ENCODE results near the gene DEFB128. TPM values are rescaled to one million over a fixed set of nuclear protein-coding genes. Genes with fewer than 3 reads are reported as not detected.
"Not testable (repeated sequence)": the region's sequence is repeated elsewhere in the genome, so short reads cannot be mapped to it uniquely, and the experiment has no call there.

Gene DEFB128
- total and polyA plus RNA-seq, 7 donors: not detected

DNA sequence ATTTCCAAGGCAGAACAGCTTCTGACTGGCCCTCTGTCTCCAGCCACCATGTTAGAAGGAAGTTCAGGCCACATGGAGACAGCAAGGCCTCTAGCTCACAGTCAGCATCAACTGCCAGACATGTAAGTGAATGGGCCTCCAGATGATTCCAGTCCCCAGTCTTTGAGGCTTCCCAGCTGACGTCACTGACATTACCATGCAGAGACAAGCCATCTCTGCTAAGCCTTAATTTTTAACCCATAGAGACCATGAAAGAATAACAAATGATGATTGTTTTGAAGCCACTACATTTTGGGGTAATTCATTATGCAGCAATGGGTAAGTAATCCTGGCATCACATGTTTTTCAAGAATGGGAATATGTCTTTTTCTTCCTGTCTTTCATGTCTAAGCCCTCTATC, 26.3 kb upstream of the DEFB128 start:
- intact Hi-C loops (cut with DNase I): no loop called here
- H3K9me3 ChIP-seq: no peaks in the 10 kb centered on the region
- H3K4me3 ChIP-seq: no peak overlapping the region
- no peak for DNase-seq
- H3K27me3 ChIP-seq: peaks cover 0 to 10% (median 0%) of the 10 kb centered on the region in 3 donors
- TF ChIP-seq, protein P1, sequence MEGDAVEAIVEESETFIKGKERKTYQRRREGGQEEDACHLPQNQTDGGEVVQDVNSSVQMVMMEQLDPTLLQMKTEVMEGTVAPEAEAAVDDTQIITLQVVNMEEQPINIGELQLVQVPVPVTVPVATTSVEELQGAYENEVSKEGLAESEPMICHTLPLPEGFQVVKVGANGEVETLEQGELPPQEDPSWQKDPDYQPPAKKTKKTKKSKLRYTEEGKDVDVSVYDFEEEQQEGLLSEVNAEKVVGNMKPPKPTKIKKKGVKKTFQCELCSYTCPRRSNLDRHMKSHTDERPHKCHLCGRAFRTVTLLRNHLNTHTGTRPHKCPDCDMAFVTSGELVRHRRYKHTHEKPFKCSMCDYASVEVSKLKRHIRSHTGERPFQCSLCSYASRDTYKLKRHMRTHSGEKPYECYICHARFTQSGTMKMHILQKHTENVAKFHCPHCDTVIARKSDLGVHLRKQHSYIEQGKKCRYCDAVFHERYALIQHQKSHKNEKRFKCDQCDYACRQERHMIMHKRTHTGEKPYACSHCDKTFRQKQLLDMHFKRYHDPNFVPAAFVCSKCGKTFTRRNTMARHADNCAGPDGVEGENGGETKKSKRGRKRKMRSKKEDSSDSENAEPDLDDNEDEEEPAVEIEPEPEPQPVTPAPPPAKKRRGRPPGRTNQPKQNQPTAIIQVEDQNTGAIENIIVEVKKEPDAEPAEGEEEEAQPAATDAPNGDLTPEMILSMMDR (IDR thresholded peaks at IDR 0.05): no peak
- TF ChIP-seq EP300 (IDR thresholded peaks at IDR 0.05): no peak
- no peak for TF ChIP-seq POLR2AphosphoS5 (IDR thresholded peaks at IDR 0.05)
- TF ChIP-seq POLR2A (IDR thresholded peaks at IDR 0.05): no peak
- H3K27ac ChIP-seq: no peak overlapping the region
- 79 to 84% methylated on average over 1 of the region's 1 CpG for WGBS, 2 donors
- no peaks in the 10 kb centered on the region for H3K36me3 ChIP-seq
- no peaks in the 10 kb centered on the region for H3K4me1 ChIP-seq

GRCh38 chr20:214383-214782, 24.9 kb upstream of the DEFB128 start:
- H3K27ac ChIP-seq: no peak overlapping the region
- H3K27me3 ChIP-seq: peaks cover 0 to 8% (median 0%) of the 10 kb centered on the region in 3 donors
- no peaks in the 10 kb centered on the region for H3K36me3 ChIP-seq
- DNase-seq: no peak
- WGBS, 2 donors: 83 to 87% methylated on average over 2 of the region's 2 CpGs
- no peaks in the 10 kb centered on the region for H3K4me1 ChIP-seq
- intact Hi-C loops (cut with DNase I): no loop called here
- no peak overlapping the region for H3K4me3 ChIP-seq
- TF ChIP-seq, protein P1 (IDR thresholded peaks at IDR 0.05): no peak
- TF ChIP-seq EP300 (IDR thresholded peaks at IDR 0.05) (no peak), POLR2A (IDR thresholded peaks at IDR 0.05) (no peak), POLR2AphosphoS5 (IDR thresholded peaks at IDR 0.05) (no peak)
- H3K9me3 ChIP-seq: no peaks in the 10 kb centered on the region

GRCh38 chr20:210809-211502, 21.4 kb upstream of the DEFB128 start:
- Histone ChIP-seq H3K27ac (no peak overlapping the region), H3K27me3 (no peaks in the 10 kb centered on the region), H3K4me1 (no peaks in the 10 kb centered on the region), H3K9me3 (no peaks in the 10 kb centered on the region), H3K36me3 (no peaks in the 10 kb centered on the region), H3K4me3 (no peak overlapping the region)
- no peak for DNase-seq
- no peak for TF ChIP-seq POLR2A (IDR thresholded peaks at IDR 0.05)
- no peak for TF ChIP-seq EP300 (IDR thresholded peaks at IDR 0.05)
- no peak for TF ChIP-seq POLR2AphosphoS5 (IDR thresholded peaks at IDR 0.05)
- TF ChIP-seq, protein P1 (IDR thresholded peaks at IDR 0.05): no peak
- intact Hi-C loops (cut with DNase I): no loop called here
- WGBS, 2 donors: 53 to 64% methylated on average over 7 of the region's 7 CpGs

DNA sequence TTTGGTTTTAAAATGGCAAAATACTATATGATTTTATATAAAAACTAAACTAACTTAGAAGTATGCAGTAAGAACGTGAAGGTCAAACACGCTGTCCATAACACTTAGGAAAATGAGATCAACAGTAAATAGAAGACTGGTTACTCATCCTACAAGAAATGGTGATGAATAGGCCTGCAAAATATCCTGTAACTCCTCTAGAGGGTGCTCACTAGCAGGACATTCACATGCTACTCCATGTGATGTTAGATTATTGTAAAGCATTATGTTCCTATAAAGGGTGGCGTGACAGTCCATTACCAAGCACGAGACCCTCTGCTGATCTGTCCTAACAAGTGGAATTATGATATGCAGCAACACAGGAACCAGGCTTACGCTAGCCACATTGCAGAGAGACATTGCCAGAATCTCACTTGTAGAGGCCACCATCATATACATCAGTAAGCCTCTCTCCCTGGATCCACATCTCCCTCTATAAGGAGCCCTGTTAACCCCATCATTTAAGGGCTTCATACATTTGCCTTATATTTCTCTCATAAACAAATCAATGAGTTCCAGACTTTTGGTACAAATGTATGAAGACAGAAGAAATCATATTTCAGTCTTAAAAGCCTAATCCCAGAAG, 19.5 kb upstream of the DEFB128 start:
- H3K4me3 ChIP-seq: no peak overlapping the region
- 14 to 29% methylated on average over 5 of the region's 5 CpGs for WGBS, 2 donors
- H3K27ac ChIP-seq: no peak overlapping the region
- DNase-seq: no peak
- no peaks in the 10 kb centered on the region for H3K4me1 ChIP-seq
- intact Hi-C loops (cut with DNase I): loop anchor here (2.0 kb wide), 1 partner anchor 124 kb away; no protein-coding TSS in a partner anchor
- no peaks in the 10 kb centered on the region for H3K36me3 ChIP-seq
- no peaks in the 10 kb centered on the region for H3K9me3 ChIP-seq
- no peak for TF ChIP-seq POLR2A (IDR thresholded peaks at IDR 0.05)
- TF ChIP-seq, protein P1 (IDR thresholded peaks at IDR 0.05): peak in 3 of 4 experiments; percentile 24 to 35 (median 35)
- H3K27me3 ChIP-seq: no peaks in the 10 kb centered on the region

- H3K36me3 ChIP-seq; H3K27ac ChIP-seq; H3K9me3 ChIP-seq; DNase-seq; intact Hi-C loops (cut with DNase I); H3K4me1 ChIP-seq; H3K4me3 ChIP-seq; H3K27me3 ChIP-seq: not testable (repeated sequence)
- 70 to 74% methylated on average over 4 of the region's 4 CpGs for WGBS, 2 donors
Observed at GRCh38 chr20:203630-204029, 14.1 kb upstream of the DEFB128 start.
